Pons (tissue), 1 donor: ENCODE results near the gene RIOK3.
"Not testable (repeated sequence)": the region's sequence is repeated elsewhere in the genome, so short reads cannot be mapped to it uniquely, and the experiment has no call there.

Experiments
- DNase-seq: peaks from one replicate; pipeline ENCODE4 v3.0.0-alpha.2; 2016; ENCODE audit warnings: low spot score

RIOK3 gene

GRCh38 chr18:23495723-23496440 is 42.8 kb downstream of the RIOK3 start:
- no peak for DNase-seq

GRCh38 chr18:23498117-23498516 is 45.0 kb downstream of the RIOK3 start:
- DNase-seq, result no peak

- peak; percentile 82 for DNase-seq
Measured at GRCh38 chr18:23498877-23499276, 45.8 kb downstream of the RIOK3 start.

- DNase-seq, result peak; percentile 42
Measured at GRCh38 chr18:23499291-23499781, 46.2 kb downstream of the RIOK3 start.

GRCh38 chr18:23501626-23502025 is 48.5 kb downstream of the RIOK3 start:
- no peak for DNase-seq

GRCh38 chr18:23502516-23503037 is 49.5 kb downstream of the RIOK3 start:
- no peak for DNase-seq

GRCh38 chr18:23503038-23503962 is 50.2 kb downstream of the RIOK3 start, which contains the start of gene RMC1:
Gene RMC1 (plus strand): TSS chr18:23503511. CDS start chr18:23503619, 108 bp downstream.
- DNase-seq, result peak; percentile 88

GRCh38 chr18:23503963-23504344 is 50.9 kb downstream of the RIOK3 start:
- DNase-seq, result no peak

- DNase-seq, result no peak
Measured at GRCh38 chr18:23504720-23505119, 51.6 kb downstream of the RIOK3 start.

GRCh38 chr18:23506393-23506792 is 53.3 kb downstream of the RIOK3 start:
- no peak for DNase-seq

GRCh38 chr18:23510923-23511322 is 57.8 kb downstream of the RIOK3 start:
- DNase-seq, result not testable (repeated sequence)

- not testable (repeated sequence) for DNase-seq
Measured at GRCh38 chr18:23512216-23512615, 59.1 kb downstream of the RIOK3 start.

- DNase-seq, result no peak
Measured at GRCh38 chr18:23512641-23513040, 59.6 kb downstream of the RIOK3 start.

- DNase-seq, result peak; percentile 95
Measured at GRCh38 chr18:23515911-23516546, 62.9 kb downstream of the RIOK3 start.

- no peak for DNase-seq
Measured at GRCh38 chr18:23519734-23520133, 66.6 kb downstream of the RIOK3 start.

- no peak for DNase-seq
Measured at GRCh38 chr18:23521271-23521670, 68.2 kb downstream of the RIOK3 start.

- DNase-seq, result no peak
Measured at GRCh38 chr18:23521907-23522306, 68.8 kb downstream of the RIOK3 start.

- DNase-seq, result no peak
Measured at GRCh38 chr18:23523429-23524212, 70.5 kb downstream of the RIOK3 start.

GRCh38 chr18:23524213-23524707 is 71.2 kb downstream of the RIOK3 start:
- no peak for DNase-seq

GRCh38 chr18:23526501-23527063 is 73.5 kb downstream of the RIOK3 start:
- no peak for DNase-seq
